Esophagus squamous epithelium (tissue), 5 donors: ENCODE data around the gene SRR. TPM values are rescaled to one million over a fixed set of nuclear protein-coding genes. Genes with fewer than 3 reads are reported as not detected.

ENCODE experiments used
- DNase-seq: peaks from one replicate; lab custom pipeline; 2025; lab: John Stamatoyannopoulos, UW
- H3K27ac ChIP-seq, 4 donors: fragments of 200-600 bp; sonication (generic); one replicate each; pipeline ENCODE4 v1.5.1; 2016 to 2019; ENCODE audit warnings: mild to moderate bottlenecking in 1 of 4
- H3K27me3 ChIP-seq, 4 donors: fragments of 200-600 bp; sonication (generic); 1 replicate in 3 of 4; 2 replicates in 1 of 4; pipeline versions ENCODE4 v1.5.1 to v1.6.0; 2017 to 2021; ENCODE audit warnings: antibody characterized with exemption in 1 of 4
- H3K36me3 ChIP-seq, 3 donors: fragments of 200-600 bp; sonication (generic); one replicate each; pipeline ENCODE4 v1.5.1; 2016 to 2019
- H3K4me1 ChIP-seq, 3 donors: fragments of 200-600 bp; sonication (generic); one replicate each; pipeline ENCODE4 v1.5.1; 2017 to 2019
- H3K4me3 ChIP-seq, 4 donors: fragments of 200-600 bp; sonication (generic); 1 replicate in 3 of 4; 2 replicates in 1 of 4; pipeline ENCODE4 v1.5.1; 2016 to 2019; ENCODE audit warnings: mild to moderate bottlenecking in 2 of 4, moderate library complexity in 1 of 4
- H3K9me3 ChIP-seq, 3 donors: fragments of 200-600 bp; sonication (generic); one replicate each; pipeline ENCODE4 v1.5.1; 2016 to 2019
- POLR2A ChIP-seq, 4 donors: fragments of 450-650 bp; IDR thresholded peaks; one replicate each; pipeline ENCODE4 v1.6.1; 2017; ENCODE audit warnings: antibody characterized with exemption in 4 of 4, mild to moderate bottlenecking in 4 of 4, moderate library complexity in 3 of 4
- WGBS, 2 donors: methylation state at CpG; one replicate each; pipeline ENCODE4 v1.1.5; 2018; 5-methylcytosine and 5-hydroxymethylcytosine counted together
- intact Hi-C: fragments of 100-400 bp; cut with DNase I; formaldehyde crosslinking; loops from one replicate; pipeline ENCODE4 v1.15.0; 2022
- small RNA-seq, 4 donors: library from RNA; depleted of rRNA; stranded (forward); fragments of <200 nt; gene quantifications; one replicate each; pipeline ENCODE3, GENCODE V24; 2016
- total RNA-seq, 4 donors: library from RNA; depleted of rRNA; stranded (reverse); fragments of >200 nt; gene quantifications; one replicate each; pipeline ENCODE4 v1.1.0, GENCODE V29; 2016
- TF ChIP-seq, protein P1 (sequence below), 6 experiments: fragments of 450-650 bp in 4 of 6; fragments of 200-600 bp in 2 of 6; sonication (generic) in 2 of 6; IDR thresholded peaks; one replicate each; pipeline ENCODE4 v1.5.1; 2016 to 2019; ENCODE audit warnings: antibody characterized with exemption in 6 of 6, mild to moderate bottlenecking in 4 of 6, moderate library complexity in 4 of 6
- donor health status: DM: yes; HTN: yes; CAD: no.

SRR gene
- total RNA-seq, 4 donors from 2014 or later: 8.7 to 34.8 (median 15.8) TPM

DNA sequence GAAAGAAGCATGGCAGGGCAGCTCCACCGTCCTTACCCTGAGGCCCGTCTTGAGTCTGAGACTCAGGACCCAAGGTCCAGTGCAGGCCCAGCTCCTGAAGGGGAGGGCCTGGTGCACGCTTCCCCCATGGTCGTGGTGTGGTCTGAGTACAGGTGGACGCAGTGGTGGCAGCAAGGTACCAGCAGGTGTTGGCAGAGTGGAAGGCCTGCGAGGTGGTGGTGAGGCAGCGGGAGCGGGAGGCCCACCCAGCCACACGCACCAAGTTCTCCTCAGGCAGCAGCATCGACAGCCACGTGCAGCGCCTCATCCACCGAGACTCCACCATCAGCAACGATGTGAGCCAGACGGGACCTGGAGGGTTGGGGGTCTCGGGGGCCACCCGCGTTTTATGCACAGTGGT lies 69.4 kb downstream of the SRR start:
- Histone ChIP-seq H3K9me3 (no peaks in the 10 kb centered on the region), H3K4me1 (peaks cover 0 to 38% (median 9%) of the 10 kb centered on the region in 3 donors), H3K36me3 (peaks cover 7 to 96% (median 17%) of the 10 kb centered on the region in 3 donors), H3K4me3 (no peak overlapping the region), H3K27ac (no peak overlapping the region), H3K27me3 (no peaks in the 10 kb centered on the region)
- no peak for TF ChIP-seq POLR2A (IDR thresholded peaks at IDR 0.05)
- TF ChIP-seq, protein P1, sequence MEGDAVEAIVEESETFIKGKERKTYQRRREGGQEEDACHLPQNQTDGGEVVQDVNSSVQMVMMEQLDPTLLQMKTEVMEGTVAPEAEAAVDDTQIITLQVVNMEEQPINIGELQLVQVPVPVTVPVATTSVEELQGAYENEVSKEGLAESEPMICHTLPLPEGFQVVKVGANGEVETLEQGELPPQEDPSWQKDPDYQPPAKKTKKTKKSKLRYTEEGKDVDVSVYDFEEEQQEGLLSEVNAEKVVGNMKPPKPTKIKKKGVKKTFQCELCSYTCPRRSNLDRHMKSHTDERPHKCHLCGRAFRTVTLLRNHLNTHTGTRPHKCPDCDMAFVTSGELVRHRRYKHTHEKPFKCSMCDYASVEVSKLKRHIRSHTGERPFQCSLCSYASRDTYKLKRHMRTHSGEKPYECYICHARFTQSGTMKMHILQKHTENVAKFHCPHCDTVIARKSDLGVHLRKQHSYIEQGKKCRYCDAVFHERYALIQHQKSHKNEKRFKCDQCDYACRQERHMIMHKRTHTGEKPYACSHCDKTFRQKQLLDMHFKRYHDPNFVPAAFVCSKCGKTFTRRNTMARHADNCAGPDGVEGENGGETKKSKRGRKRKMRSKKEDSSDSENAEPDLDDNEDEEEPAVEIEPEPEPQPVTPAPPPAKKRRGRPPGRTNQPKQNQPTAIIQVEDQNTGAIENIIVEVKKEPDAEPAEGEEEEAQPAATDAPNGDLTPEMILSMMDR (IDR thresholded peaks at IDR 0.05): no peak
- intact Hi-C loops: no loop called here
- no peak for DNase-seq
- WGBS, 2 donors: 89 to 96% methylated on average over 10 to 11 of the region's 18 CpGs

Small RNAs within 50 kb of the gene (small RNA-seq; reads per million reads assigned to genes)
- gene AC006435.3 (0 reads per million in 4 donors), gene SNORD91A (2,088 to 3,546 (median 3,056) reads per million in 4 donors), gene SNORD91B (318 to 453 (median 375) reads per million in 4 donors)

Other genes with a start within 250 kb of the SRR start
- gene HIC1, start 248.8 kb upstream of the SRR start, total RNA-seq: 10 to 100 TPM in 1 of 4 donors, 1 to 10 TPM in 3; 2.1 to 14.1 (median 5.9) TPM
- 10 to 100 TPM; 17.9 to 24.0 (median 20.1) TPM for gene SMG6, start 165 bp upstream of the SRR start, total RNA-seq
- gene TSR1, start 32.5 kb downstream of the SRR start, total RNA-seq: 10 to 100 TPM; 20.3 to 70.2 (median 46.0) TPM
- 10 to 100 TPM; 24.3 to 67.9 (median 35.3) TPM for gene SGSM2, start 33.6 kb downstream of the SRR start, total RNA-seq
- gene MNT, start 97.1 kb downstream of the SRR start, total RNA-seq: 10 to 100 TPM in 3 of 4 donors, 1 to 10 TPM in 1; 7.2 to 23.0 (median 17.4) TPM
- 10 to 100 TPM; 12.5 to 31.5 (median 25.3) TPM for gene METTL16, start 207.9 kb downstream of the SRR start, total RNA-seq